ENCODE results near the gene PA2G4.

- TF ChIP-seq CTCF (IDR thresholded peaks at IDR 0.05; ENCODE audit: borderline replicate concordance, extremely low read depth, low read length, poor library complexity, severe bottlenecking) (no peak), EZH2 (IDR thresholded peaks at IDR 0.05; ENCODE audit: borderline replicate concordance, low read depth, low read length, severe bottlenecking) (no peak)
These were observed 58.3 kb downstream of the PA2G4 start for GRCh38 chr12:56162468-56163290.
